Naive thymus-derived CD4-positive, alpha-beta T cell (primary cell): ENCODE data around the gene ZNF398. TPM values are rescaled to one million over a fixed set of nuclear protein-coding genes. Genes with fewer than 3 reads are reported as not detected.

Experiments used
- ATAC-seq: fragments of 150-1000 bp; cut with Tn5 transposase; 2 replicates; pipeline ENCODE4 v1.10.0; 2021; ENCODE audit warnings: mild to moderate bottlenecking, moderate library complexity
- CTCF ChIA-PET: fragments of 350-600 bp; sonication (Branson Sonifier 250); formaldehyde crosslinking; loops from one replicate; lab custom pipeline; 2021; ENCODE audit warnings: antibody characterized with exemption; lab: Charles Lee
- POLR2A ChIA-PET: fragments of 350-600 bp; sonication (Branson Sonifier 250); formaldehyde crosslinking; loops from one replicate; lab custom pipeline; 2021; ENCODE audit warnings: antibody characterized with exemption, inconsistent platforms; lab: Charles Lee
- DNase-seq, 9 donors: peaks; one replicate each; pipeline versions ENCODE4 v3.0.0 to v3.0.0-alpha.2; 2020 to 2022; ENCODE audit warnings: mixed read lengths in 1 of 9
- H3K27ac ChIP-seq: one replicate; pipeline ENCODE4 v1.7.0; 2013; ENCODE audit warnings: mild to moderate bottlenecking, low read depth, low read length, moderate library complexity
- H3K27me3 ChIP-seq, 2 donors: one replicate each; pipeline ENCODE4 v1.7.0; 2013; ENCODE audit warnings: low read length in 2 of 2, mild to moderate bottlenecking in 2 of 2, moderate library complexity in 2 of 2; ENCODE audit not compliant: control insufficient read depth in 2 of 2, insufficient read depth in 2 of 2
- H3K36me3 ChIP-seq, 3 experiments: 1 replicate in 2 of 3; 2 replicates in 1 of 3; pipeline ENCODE4 v1.7.0; 2013; ENCODE audit warnings: low read length in 3 of 3, mild to moderate bottlenecking in 3 of 3, moderate library complexity in 1 of 3; ENCODE audit not compliant: insufficient read depth in 3 of 3, control insufficient read depth in 2 of 3
- H3K4me1 ChIP-seq, 2 donors: one replicate each; pipeline ENCODE4 v1.7.0; 2013; ENCODE audit warnings: low read length in 2 of 2, mild to moderate bottlenecking in 2 of 2, moderate library complexity in 1 of 2; ENCODE audit not compliant: control insufficient read depth in 2 of 2, insufficient read depth in 2 of 2
- H3K4me3 ChIP-seq: 2 replicates; pipeline ENCODE4 v1.7.0; 2013; ENCODE audit warnings: mild to moderate bottlenecking, low read length
- H3K9me3 ChIP-seq, 3 experiments: 1 replicate in 2 of 3; 2 replicates in 1 of 3; pipeline ENCODE4 v1.7.0; 2013; ENCODE audit warnings: low read length in 3 of 3; ENCODE audit not compliant: control insufficient read depth in 2 of 3
- H3K27ac Mint-ChIP-seq, 9 donors: one replicate each; pipeline ENCODE4 v1.8.0; 2020 to 2022; ENCODE audit warnings: mixed read lengths in 9 of 9, mild to moderate bottlenecking in 8 of 9, moderate library complexity in 5 of 9, inconsistent platforms in 2 of 9
- H3K27me3 Mint-ChIP-seq, 5 donors: one replicate each; pipeline ENCODE4 v1.8.0; 2021 to 2022; ENCODE audit warnings: mixed read lengths in 5 of 5, mild to moderate bottlenecking in 1 of 5
- H3K36me3 Mint-ChIP-seq, 5 donors: one replicate each; pipeline ENCODE4 v1.8.0; 2020 to 2022; ENCODE audit warnings: mixed read lengths in 5 of 5, mild to moderate bottlenecking in 3 of 5, inconsistent platforms in 1 of 5
- H3K4me1 Mint-ChIP-seq, 7 donors: one replicate each; pipeline ENCODE4 v1.8.0; 2020 to 2022; ENCODE audit warnings: mixed read lengths in 7 of 7, mild to moderate bottlenecking in 3 of 7, inconsistent platforms in 1 of 7
- H3K4me3 Mint-ChIP-seq, 10 donors: one replicate each; pipeline ENCODE4 v1.8.0; 2020 to 2022; ENCODE audit warnings: mild to moderate bottlenecking in 10 of 10, mixed read lengths in 10 of 10, moderate library complexity in 6 of 10, inconsistent platforms in 2 of 10
- H3K9me3 Mint-ChIP-seq, 11 donors: one replicate each; pipeline ENCODE4 v1.8.0; 2020 to 2022; ENCODE audit warnings: mixed read lengths in 11 of 11, mild to moderate bottlenecking in 4 of 11, inconsistent platforms in 1 of 11, moderate library complexity in 1 of 11
- intact Hi-C, 2 donors: fragments of 100-400 bp; cut with micrococcal nuclease; formaldehyde crosslinking; loops; one replicate each; pipeline ENCODE4 v1.15.1; 2023
- polyA plus RNA-seq, 2 donors: library from polyadenylated mRNA; unstranded; fragments of 300-500 nt; fragmentation: Illumina TruSeq; gene quantifications; one replicate each; pipeline ENCODE4 v1.2.3, GENCODE V29; 2021
- total RNA-seq, 6 experiments: library from RNA in 5 of 6; stranded (reverse) in 5 of 6; gene quantifications; 1 replicate in 5 of 6; 2 replicates in 1 of 6; pipeline ENCODE4 v1.2.3 and lab custom pipeline; 2021 to 2026

ZNF398 gene
- 10 to 100 TPM; 14.6 to 27.9 (median 16.9) TPM for total RNA-seq
- polyA plus RNA-seq = 10 to 100 TPM in 1 of 2 donors, 1 to 10 TPM in 1; 9.7 to 19.3 TPM
- total RNA-seq (lab: John Stamatoyannopoulos, UW) = 50.5 reads per million, percentile 71 among the genes with 10 or more reads in this experiment

GRCh38 chr7:149147072-149147751, at the start of gene ZNF398:
Gene ZNF398, plus strand, starts transcription at chr7:149147453. Its CDS starts 290 bp downstream, at chr7:149147743.
- ChIA-PET CTCF (interaction anchor here (0.5 to 1.7 kb wide), 16 partner anchors 15 to 1584 kb away, joined by 3 to 7 read pairs (median 3); partner anchors contain the start of gene ZNF783), POLR2A (interaction anchor here (0.6 to 4.5 kb wide), 16 partner anchors 11 to 449 kb away, joined by 3 to 65 read pairs (median 5); partner anchors contain the start of genes CUL1, ZNF282, ZNF425 and ZNF786)
- ATAC-seq = peak; percentile 92

GRCh38 chr7:149099058-149099457, 48.2 kb upstream of the ZNF398 start:
- H3K4me3 ChIP-seq = no peak overlapping the region
- no peaks in the 10 kb centered on the region for H3K4me1 ChIP-seq
- Mint-ChIP-seq H3K4me3 (no peak overlapping the region), H3K27me3 (no peaks in the 10 kb centered on the region), H3K4me1 (peaks cover 0 to 4% (median 0%) of the 10 kb centered on the region in 7 donors), H3K9me3 (no peaks in the 10 kb centered on the region), H3K36me3 (peaks cover 0 to 7% (median 0%) of the 10 kb centered on the region in 5 donors), H3K27ac (no peak overlapping the region)
- POLR2A ChIA-PET = interaction anchor here (1.5 kb wide), 1 partner anchor 9 kb away, joined by 3 read pairs; no protein-coding TSS in a partner anchor
- DNase-seq = no peak
- no peaks in the 10 kb centered on the region for H3K27me3 ChIP-seq
- intact Hi-C loops = loop anchor here in 1 of 2 donors (10.0 kb wide), 1 partner anchor 594 kb away; no protein-coding TSS in a partner anchor
- ATAC-seq = no peak
- no peak overlapping the region for H3K27ac ChIP-seq
- H3K36me3 ChIP-seq = no peaks in the 10 kb centered on the region
- CTCF ChIA-PET = no interaction called here
- no peaks in the 10 kb centered on the region for H3K9me3 ChIP-seq

More at GRCh38 chr7:149147072-149147751, at the start of gene ZNF398:
- H3K36me3 Mint-ChIP-seq = peaks cover 0 to 8% (median 4%) of the 10 kb centered on the region in 5 donors
- Histone ChIP-seq H3K4me3 (peak within 1 kb of the TSS; percentile 98), H3K27me3 (no peaks in the 10 kb centered on the region), H3K9me3 (no peaks in the 10 kb centered on the region), H3K4me1 (peaks cover 8 to 23% of the 10 kb centered on the region in 2 donors), H3K36me3 (peaks cover 0 to 3% (median 0%) of the 10 kb centered on the region in 3 experiments), H3K27ac (peak within 1 kb of the TSS; percentile 86)
- H3K4me1 Mint-ChIP-seq = peaks cover 24 to 52% (median 42%) of the 10 kb centered on the region in 7 donors
- H3K27me3 Mint-ChIP-seq = no peaks in the 10 kb centered on the region
- peak within 1 kb of the TSS; percentile 88 to 98 (median 93) for H3K4me3 Mint-ChIP-seq
- intact Hi-C loops = loop anchor here (1.0 to 10.0 kb wide), 21 partner anchors 21 to 1938 kb away; partner anchors contain the start of genes PDIA4 (in 2 of the 2), ZNF282 (in 2 of the 2), ZNF425 (in 2 of the 2) and ZNF746 (in 2 of the 2)
- peak; percentile 77 to 91 (median 85) for DNase-seq
- H3K27ac Mint-ChIP-seq = peak within 1 kb of the TSS; percentile 90 to 98 (median 95)
- peaks cover 0 to 2% (median 0%) of the 10 kb centered on the region in 11 donors for H3K9me3 Mint-ChIP-seq

- Histone ChIP-seq H3K4me1 (no peaks in the 10 kb centered on the region), H3K36me3 (no peaks in the 10 kb centered on the region), H3K9me3 (no peaks in the 10 kb centered on the region), H3K27me3 (no peaks in the 10 kb centered on the region), H3K27ac (no peak overlapping the region), H3K4me3 (no peak overlapping the region)
- ATAC-seq (no peak), DNase-seq (no peak)
- H3K36me3 Mint-ChIP-seq = peaks cover 0 to 14% (median 0%) of the 10 kb centered on the region in 5 donors
- H3K4me1 Mint-ChIP-seq = no peaks in the 10 kb centered on the region
- H3K27me3 Mint-ChIP-seq = no peaks in the 10 kb centered on the region
- H3K9me3 Mint-ChIP-seq = no peaks in the 10 kb centered on the region
- CTCF ChIA-PET = no interaction called here
- H3K27ac Mint-ChIP-seq = peak overlapping the region in 1 of 9 donors; percentile 48
- intact Hi-C loops = no loop called here
- POLR2A ChIA-PET = no interaction called here
- no peak overlapping the region for H3K4me3 Mint-ChIP-seq
These were observed 46.4 kb upstream of the ZNF398 start for GRCh38 chr7:149100821-149101220.

GRCh38 chr7:149102666-149103065, 44.6 kb upstream of the ZNF398 start:
- Mint-ChIP-seq H3K9me3 (no peaks in the 10 kb centered on the region), H3K36me3 (peaks cover 0 to 14% (median 0%) of the 10 kb centered on the region in 5 donors), H3K4me3 (no peak overlapping the region), H3K4me1 (no peaks in the 10 kb centered on the region), H3K27me3 (no peaks in the 10 kb centered on the region), H3K27ac (peak overlapping the region in 1 of 9 donors; percentile 1)
- Histone ChIP-seq H3K36me3 (no peaks in the 10 kb centered on the region), H3K4me1 (no peaks in the 10 kb centered on the region), H3K27me3 (no peaks in the 10 kb centered on the region), H3K27ac (no peak overlapping the region), H3K4me3 (no peak overlapping the region), H3K9me3 (no peaks in the 10 kb centered on the region)
- DNase-seq (no peak), ATAC-seq (no peak)
- intact Hi-C loops = loop anchor here in 1 of 2 donors (1.0 kb wide), 1 partner anchor 31 kb away; no protein-coding TSS in a partner anchor
- POLR2A ChIA-PET = no interaction called here
- CTCF ChIA-PET = no interaction called here

- Mint-ChIP-seq H3K9me3 (no peaks in the 10 kb centered on the region), H3K4me1 (no peaks in the 10 kb centered on the region), H3K36me3 (peaks cover 0 to 14% (median 0%) of the 10 kb centered on the region in 5 donors), H3K27me3 (no peaks in the 10 kb centered on the region), H3K27ac (no peak overlapping the region), H3K4me3 (no peak overlapping the region)
- H3K36me3 ChIP-seq = no peaks in the 10 kb centered on the region
- no peaks in the 10 kb centered on the region for H3K27me3 ChIP-seq
- DNase-seq = no peak
- H3K4me1 ChIP-seq = no peaks in the 10 kb centered on the region
- no peak for ATAC-seq
- no peaks in the 10 kb centered on the region for H3K9me3 ChIP-seq
- intact Hi-C loops = no loop called here
- H3K4me3 ChIP-seq = no peak overlapping the region
- CTCF ChIA-PET = no interaction called here
- H3K27ac ChIP-seq = no peak overlapping the region
- POLR2A ChIA-PET = no interaction called here
These were observed 43.8 kb upstream of the ZNF398 start for GRCh38 chr7:149103424-149103823.

- ChIA-PET CTCF (no interaction called here), POLR2A (no interaction called here)
- no peak overlapping the region for H3K27ac Mint-ChIP-seq
These were observed 43.0 kb upstream of the ZNF398 start for GRCh38 chr7:149104214-149104613.

More at GRCh38 chr7:149104214-149104613, 43.0 kb upstream of the ZNF398 start:
- no peaks in the 10 kb centered on the region for H3K36me3 ChIP-seq
- no peaks in the 10 kb centered on the region for H3K27me3 ChIP-seq
- Mint-ChIP-seq H3K27me3 (no peaks in the 10 kb centered on the region), H3K4me3 (no peak overlapping the region), H3K36me3 (peaks cover 0 to 14% (median 0%) of the 10 kb centered on the region in 5 donors), H3K9me3 (no peaks in the 10 kb centered on the region), H3K4me1 (no peaks in the 10 kb centered on the region)
- H3K4me1 ChIP-seq = no peaks in the 10 kb centered on the region
- no peak overlapping the region for H3K27ac ChIP-seq
- no peak for ATAC-seq
- H3K9me3 ChIP-seq = no peaks in the 10 kb centered on the region
- intact Hi-C loops = no loop called here
- no peak for DNase-seq
- no peak overlapping the region for H3K4me3 ChIP-seq
